ENCODE data around the gene NBEAL2.

DNA sequence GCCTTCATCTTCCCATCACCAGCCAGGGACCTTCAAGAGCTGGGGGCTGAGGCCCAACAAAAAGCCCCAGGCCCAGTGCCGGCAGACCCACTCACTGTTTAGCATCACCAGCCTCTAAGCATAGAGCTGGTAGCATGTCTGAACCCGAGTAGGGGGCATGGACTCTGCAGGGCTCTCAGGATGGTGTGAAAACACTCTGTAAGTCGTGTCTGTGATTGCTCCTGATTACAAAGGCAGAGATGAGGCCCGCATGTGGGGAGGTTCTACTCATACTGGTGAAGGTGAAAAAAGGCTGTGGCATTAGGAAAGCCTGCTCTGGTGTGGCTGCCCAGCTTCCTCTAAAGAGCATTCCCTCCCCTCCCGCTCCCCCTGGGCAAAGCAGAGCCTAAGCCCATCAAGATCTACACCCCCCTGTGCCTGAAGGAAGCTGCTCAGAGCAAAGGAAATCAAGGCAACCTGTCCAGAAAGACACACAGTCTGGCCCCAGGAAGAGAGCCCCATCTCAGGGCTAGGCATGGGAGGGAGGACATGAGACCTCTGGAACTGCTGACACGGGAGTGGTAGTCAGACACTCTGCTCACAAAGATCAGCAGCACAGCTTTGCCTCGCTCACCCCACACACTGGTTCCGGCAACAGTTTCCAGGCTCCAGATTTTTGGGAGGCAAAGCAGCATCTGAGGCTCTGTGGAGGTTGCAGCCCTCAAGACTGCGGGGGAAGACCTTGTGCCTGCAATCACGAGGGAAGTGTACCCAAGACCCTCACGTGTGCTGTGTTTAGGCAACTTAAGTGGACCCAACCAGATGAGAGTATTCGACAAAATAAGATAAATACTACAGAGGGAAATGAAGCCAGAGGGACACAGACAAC lies 39.7 kb upstream of the NBEAL2 start:
- TF ChIP-seq, protein P1, sequence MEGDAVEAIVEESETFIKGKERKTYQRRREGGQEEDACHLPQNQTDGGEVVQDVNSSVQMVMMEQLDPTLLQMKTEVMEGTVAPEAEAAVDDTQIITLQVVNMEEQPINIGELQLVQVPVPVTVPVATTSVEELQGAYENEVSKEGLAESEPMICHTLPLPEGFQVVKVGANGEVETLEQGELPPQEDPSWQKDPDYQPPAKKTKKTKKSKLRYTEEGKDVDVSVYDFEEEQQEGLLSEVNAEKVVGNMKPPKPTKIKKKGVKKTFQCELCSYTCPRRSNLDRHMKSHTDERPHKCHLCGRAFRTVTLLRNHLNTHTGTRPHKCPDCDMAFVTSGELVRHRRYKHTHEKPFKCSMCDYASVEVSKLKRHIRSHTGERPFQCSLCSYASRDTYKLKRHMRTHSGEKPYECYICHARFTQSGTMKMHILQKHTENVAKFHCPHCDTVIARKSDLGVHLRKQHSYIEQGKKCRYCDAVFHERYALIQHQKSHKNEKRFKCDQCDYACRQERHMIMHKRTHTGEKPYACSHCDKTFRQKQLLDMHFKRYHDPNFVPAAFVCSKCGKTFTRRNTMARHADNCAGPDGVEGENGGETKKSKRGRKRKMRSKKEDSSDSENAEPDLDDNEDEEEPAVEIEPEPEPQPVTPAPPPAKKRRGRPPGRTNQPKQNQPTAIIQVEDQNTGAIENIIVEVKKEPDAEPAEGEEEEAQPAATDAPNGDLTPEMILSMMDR (conservative IDR thresholded peaks at IDR 0.05; ENCODE audit: low read depth, low read length) = no peak
- TF ChIP-seq EZH2 (IDR thresholded peaks at IDR 0.05; ENCODE audit: borderline replicate concordance, low read depth, low read length, poor library complexity, severe bottlenecking) = no peak

Measured in A673 (cell line).